HK-2 (cell line): ENCODE data around the gene OR51A7.
"Not testable (repeated sequence)": the region's sequence is repeated elsewhere in the genome, so short reads cannot be mapped to it uniquely, and the experiment has no call there.

Source experiments
- DNase-seq: peaks from one replicate; pipeline ENCODE4 v3.0.0-alpha.2; 2018; ENCODE audit not compliant: unreplicated experiment

Gene OR51A7

GRCh38 chr11:4955613-4956012 is 52.0 kb downstream of the OR51A7 start, which contains the start of gene OR51A2:
Gene OR51A2, minus strand, starts transcription at chr11:4955713. Its CDS starts 0 bp downstream, at chr11:4955713.
- not testable (repeated sequence) for DNase-seq

DNA sequence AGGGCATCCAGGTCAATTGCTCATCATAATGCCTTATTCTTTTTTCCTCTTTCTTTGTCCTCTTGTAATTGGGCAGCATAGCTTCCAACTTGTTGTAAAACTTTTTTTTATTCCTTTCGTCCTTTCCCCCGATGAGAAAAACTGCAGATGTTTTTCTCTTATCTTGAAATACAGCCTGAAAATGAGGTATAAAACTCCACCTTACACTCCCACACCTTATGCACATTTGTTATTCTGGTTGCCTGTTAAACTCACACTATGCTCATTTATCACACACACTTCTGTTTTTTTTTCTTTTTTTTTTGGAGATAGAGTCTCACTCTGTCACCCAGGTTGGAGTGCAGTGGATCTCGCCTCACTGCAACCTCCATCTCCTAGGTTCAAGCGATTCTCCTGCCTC is 53.8 kb downstream of the OR51A7 start:
- no peak for DNase-seq
